NCI-H2107 treated with DMSO at 0.1 percent for 48 hours (cell line): ENCODE results near the gene TOMM6.

ENCODE experiments used
- DNase-seq: peaks from one replicate; lab custom pipeline; 2025; ENCODE audit not compliant: unreplicated experiment; lab: John Stamatoyannopoulos, UW

TOMM6 gene

GRCh38 chr6:41787219-41787917 lies at the start of gene TOMM6:
TSS of gene TOMM6 (plus strand) at chr6:41787694. CDS start at chr6:41787698, 4 bp downstream.
- DNase-seq: peak; percentile 52

- no peak for DNase-seq
These were observed 48.5 kb upstream of the TOMM6 start for GRCh38 chr6:41739041-41739440.

- no peak for DNase-seq
These were observed 46.9 kb upstream of the TOMM6 start for GRCh38 chr6:41740366-41741162.

GRCh38 chr6:41741625-41742490 lies 45.6 kb upstream of the TOMM6 start:
- no peak for DNase-seq

DNA sequence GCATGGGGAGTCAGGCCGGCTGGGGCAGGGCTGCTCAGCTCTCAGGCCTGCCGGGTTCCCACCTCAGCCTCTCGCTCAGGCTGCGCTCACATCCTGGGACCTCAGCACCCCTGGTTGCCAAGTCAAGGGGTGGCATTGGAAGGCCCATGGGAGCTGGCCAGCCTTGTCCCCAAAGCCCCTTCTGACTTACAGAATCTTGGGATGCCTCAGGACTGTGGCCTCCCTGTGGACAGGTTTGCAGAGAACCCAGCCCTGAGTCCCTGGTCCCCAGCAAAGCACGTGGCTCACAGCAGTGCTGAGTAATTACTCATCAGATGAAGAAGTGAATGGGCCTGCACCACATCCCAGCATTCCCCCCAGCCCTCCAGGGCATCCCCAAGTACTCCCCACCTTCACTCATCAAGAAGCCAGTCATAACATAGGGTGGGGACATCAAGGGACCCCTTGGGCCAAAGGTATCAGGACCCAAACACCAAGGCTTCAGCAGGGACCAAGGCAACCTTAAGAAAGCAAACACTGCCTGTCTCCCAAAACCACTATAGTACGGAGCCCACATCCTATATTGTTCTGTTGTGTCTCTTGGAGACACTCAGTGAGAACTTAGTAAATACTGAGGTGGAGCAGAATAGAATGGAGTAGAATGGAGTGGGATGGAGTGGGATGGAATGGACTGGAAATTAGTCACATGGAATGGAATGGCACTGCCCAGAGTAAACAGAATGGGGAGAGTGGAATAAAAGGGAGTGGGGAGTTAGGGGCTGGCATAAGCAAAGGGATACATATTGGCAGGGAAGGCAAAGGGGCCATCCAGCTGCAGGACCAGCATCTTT lies 43.9 kb upstream of the TOMM6 start:
- no peak for DNase-seq

GRCh38 chr6:41744236-41744787 lies 43.2 kb upstream of the TOMM6 start:
- no peak for DNase-seq

GRCh38 chr6:41746107-41746506 lies 41.4 kb upstream of the TOMM6 start:
- no peak for DNase-seq

DNA sequence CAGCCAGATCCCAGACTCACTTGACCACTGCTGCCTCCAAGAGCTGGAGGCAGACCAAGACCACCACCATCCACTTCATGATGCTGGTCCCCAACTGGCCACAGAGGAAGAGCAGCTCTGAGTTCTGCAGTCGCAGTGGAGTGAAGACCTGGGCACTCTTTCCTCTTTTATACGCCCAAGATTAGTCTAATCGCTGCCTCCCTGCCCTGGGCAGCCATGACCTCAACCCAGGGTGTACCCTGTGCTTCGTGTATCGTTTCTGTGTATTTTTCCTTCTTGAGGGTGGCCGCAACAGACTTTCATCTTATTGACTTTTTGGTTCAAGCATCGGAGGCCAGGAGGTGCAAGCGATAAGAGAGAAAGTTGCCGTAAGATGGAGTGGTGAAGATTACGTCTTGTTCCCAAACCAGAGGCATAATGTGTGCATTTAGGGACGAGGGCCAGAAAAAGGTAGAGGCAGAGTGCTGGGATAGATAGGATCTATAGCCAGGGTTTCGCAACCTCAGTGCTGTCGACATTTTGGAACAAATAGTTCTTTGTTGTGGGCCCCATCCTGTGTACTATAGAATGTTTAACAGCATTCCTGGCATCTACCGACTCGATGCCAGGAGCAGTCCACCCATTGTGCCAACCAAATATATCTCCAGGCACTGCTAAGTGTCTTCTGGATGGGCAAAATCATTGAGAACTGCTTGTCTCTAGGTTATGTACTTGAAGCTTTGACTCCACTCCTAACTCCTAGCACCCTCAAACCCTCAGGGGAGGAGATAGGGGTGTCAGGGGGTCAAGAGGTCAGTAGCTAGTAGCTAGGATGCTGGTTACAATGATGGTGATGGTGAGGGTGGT lies 40.0 kb upstream of the TOMM6 start, which contains the start of gene PGC:
TSS of gene PGC (minus strand) at position 142 of the 846 bp plus-strand sequence. CDS start at position 79, 63 bp downstream.
- no peak for DNase-seq

GRCh38 chr6:41748102-41748477 lies 39.4 kb upstream of the TOMM6 start:
- no peak for DNase-seq

DNA sequence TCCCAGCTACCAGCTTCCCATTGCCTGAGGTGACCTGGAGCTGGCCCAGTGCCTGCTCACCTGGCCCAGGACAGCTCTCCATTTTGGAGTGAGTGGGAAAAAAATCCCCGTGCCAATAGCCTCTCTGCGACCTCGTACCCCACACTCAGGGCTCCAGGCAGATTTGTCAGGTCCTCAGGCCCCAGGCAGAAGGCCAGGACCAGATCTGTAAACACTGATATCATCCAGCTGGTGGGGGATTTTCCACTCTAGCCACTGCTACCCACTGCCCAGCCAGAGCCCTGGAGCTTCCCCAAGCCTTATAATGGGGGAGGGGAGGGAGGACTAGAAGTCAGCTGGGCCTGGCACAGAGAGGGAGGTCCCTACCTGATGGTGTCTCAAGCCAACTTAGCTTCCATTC lies 39.0 kb upstream of the TOMM6 start:
- DNase-seq: no peak

DNA sequence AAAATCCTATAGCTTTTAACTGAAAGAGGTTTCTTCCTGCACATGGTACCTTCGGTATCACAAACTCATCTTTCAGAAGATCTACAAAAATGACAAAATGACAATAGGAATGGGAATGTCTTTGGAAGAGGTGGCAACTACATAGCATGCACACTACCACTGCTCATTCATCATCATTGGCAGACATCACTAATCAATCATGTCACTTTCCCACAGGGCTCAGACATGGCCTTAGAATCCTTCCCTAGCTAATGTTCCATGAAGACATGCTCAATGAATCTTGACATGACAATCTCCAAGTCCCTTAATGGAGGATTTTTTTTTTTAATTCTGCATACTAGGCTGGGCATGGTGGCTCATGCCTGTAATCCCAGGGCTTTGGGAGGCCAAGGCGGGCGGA lies 37.1 kb upstream of the TOMM6 start:
- DNase-seq: no peak

- no peak for DNase-seq
These were observed 31.6 kb upstream of the TOMM6 start for GRCh38 chr6:41755895-41756294.

DNA sequence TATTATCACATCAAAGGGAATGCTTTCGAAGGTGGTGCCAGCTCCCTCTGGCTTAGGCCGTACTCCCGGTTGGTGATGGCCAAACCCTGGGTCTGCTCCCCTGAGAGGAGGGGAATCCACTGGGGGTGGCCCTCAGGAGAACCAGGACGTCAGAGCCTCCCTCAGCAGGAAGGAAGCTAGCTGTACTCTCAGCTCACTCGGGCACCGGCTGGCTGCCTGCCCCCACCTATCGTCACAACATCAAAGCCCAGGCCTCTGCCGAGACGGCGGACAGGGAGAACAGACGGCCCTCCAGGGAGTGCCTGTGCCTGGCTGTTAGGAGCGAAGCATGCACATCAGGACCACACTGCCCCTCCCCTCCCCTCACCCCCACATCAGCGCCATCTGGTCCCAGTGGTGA lies 31.1 kb upstream of the TOMM6 start:
- no peak for DNase-seq

GRCh38 chr6:41757271-41757670 lies 30.2 kb upstream of the TOMM6 start:
- DNase-seq: no peak

DNA sequence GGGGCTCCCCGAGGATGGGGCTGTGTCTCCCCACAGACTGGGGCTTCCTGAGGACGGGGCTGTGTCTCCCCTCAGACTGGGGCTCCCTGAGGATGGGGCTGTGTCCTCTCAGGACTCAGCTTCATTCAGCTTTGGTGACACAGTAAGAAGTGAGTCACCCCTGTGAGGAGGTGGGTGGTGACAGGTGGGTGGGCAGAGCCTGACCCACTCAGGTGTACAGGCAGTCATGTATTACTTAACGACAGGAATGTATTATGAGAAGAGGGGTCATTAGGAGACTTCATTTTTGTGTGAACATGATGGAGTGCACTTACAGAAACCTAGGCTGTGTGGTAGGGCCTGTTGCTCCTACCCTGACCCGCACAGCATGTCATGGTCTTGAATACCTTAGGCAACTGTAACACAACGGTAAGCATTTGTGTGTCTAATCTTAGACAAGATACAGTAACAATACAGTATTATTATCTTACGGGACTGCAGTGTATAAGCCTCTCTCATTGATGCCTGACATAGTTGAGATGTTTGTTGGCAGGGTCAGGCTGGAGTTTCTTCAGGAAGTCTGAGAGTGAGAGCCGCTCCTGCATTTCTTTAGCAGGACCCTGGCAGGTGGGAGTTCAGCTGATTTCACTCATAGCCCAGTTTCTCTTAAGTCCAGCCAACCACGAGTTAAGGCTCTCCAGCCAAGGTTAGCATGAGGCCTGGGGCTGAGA lies 29.4 kb upstream of the TOMM6 start:
- no peak for DNase-seq

DNA sequence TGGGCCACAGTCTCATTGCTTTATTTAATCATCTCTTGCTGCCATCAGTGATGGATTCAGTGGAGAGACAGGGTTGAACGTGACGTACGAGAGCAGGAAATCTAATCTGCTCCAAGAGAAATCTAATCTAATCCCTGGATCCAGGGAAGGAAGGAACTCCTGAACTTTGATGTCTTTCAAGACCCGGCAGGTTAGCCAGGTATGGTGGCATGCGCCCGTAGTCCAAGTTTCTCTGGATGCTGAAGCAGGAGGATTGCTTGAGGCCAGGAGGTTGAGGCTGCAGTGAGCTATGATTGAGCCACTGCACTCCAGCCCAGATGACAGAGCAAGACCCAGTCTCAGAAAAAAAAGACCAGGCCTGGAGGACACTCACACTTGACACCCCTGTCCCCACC lies 28.9 kb upstream of the TOMM6 start:
- no peak for DNase-seq

DNA sequence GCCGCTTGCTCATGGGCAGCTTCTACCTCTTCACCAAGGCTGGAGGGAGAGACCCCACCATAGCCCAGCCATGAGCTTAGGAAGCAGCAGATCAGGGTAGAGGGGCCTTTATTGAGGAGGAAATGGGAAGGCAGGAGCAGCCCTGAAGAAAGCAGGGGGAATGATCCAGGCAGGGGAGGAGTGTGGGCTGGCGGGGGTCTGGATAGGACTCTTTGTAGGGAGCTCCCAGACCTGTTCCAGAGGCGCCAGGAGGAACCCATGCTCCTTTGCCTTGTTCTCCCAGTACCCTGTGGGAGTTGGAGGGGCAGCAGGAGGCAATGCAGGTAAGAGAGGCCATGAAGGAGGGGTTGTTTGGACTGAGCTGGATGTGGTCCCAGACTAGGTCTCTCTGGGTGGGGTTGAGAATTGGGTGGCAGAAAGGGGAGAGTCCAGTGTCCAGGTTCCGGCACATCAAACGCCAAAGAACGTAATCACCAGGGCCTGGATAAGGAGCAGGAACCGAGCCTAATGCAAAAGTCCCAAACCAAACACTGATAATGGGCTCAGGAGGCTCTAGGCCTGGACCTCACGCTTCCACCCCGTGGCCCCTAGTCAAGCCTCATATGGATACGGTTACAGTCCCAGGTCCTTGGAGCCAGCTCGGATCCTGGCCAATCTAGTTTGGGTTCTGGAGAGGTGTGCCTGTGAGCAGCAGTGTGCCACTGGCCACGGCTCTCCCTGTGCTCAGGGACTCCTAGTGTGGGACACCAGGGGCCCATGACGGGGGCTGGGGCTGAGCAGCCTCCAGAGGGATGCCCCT lies 28.2 kb upstream of the TOMM6 start:
- no peak for DNase-seq
